ENCODE measurements around the gene SLF2.

Gene SLF2

GRCh38 chr10:100988166-100988565 is 75.4 kb downstream of the SLF2 start:
- H3K27me3 ChIP-seq: no peaks in the 10 kb centered on the region
- peak overlapping the region; percentile 85 to 94 for H3K4me3 ChIP-seq
- no peak for TF ChIP-seq CTCF (IDR thresholded peaks at IDR 0.05)
- no peaks in the 10 kb centered on the region for H3K9me3 ChIP-seq
- H3K36me3 ChIP-seq: peaks cover 0 to 55% (median 30%) of the 10 kb centered on the region in 3 donors
- no peak for DNase-seq
- H3K4me1 ChIP-seq: peaks cover 0 to 36% (median 26%) of the 10 kb centered on the region in 4 donors
- H3K27ac ChIP-seq: peak overlapping the region in 1 of 2 donors; percentile 85
- intact Hi-C loops (cut with DNase I; ENCODE audit: low total_unique reads): loop anchor here (5.0 kb wide), 1 partner anchor 44 kb away; the partner anchor contains the start of genes PDZD7 and SFXN3

DNA sequence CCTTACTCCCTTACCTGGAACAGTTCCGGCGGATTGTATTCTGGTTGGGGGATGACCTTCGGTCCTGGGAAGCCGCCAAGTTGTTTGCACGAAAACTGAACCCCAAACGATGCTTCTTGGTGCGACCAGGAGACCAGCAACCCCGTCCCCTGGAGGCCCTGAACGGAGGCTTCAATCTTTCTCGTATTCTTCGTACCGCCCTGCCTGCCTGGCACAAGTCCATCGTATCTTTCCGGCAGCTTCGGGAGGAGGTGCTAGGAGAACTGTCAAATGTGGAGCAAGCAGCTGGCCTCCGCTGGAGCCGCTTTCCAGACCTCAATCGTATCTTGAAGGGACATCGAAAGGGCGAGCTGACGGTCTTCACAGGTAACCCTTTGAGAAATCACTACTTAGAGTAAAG is 76.3 kb downstream of the SLF2 start:
- TF ChIP-seq CTCF (IDR thresholded peaks at IDR 0.05): no peak
- no peak overlapping the region for H3K27ac ChIP-seq
- intact Hi-C loops (cut with DNase I; ENCODE audit: low total_unique reads): loop anchor here (5.0 kb wide), 1 partner anchor 43 kb away; the partner anchor contains the start of genes PDZD7 and SFXN3
- no peak for DNase-seq
- no peak overlapping the region for H3K4me3 ChIP-seq
- H3K27me3 ChIP-seq: no peaks in the 10 kb centered on the region
- peaks cover 0 to 55% (median 28%) of the 10 kb centered on the region in 3 donors for H3K36me3 ChIP-seq
- peaks cover 0 to 36% (median 26%) of the 10 kb centered on the region in 4 donors for H3K4me1 ChIP-seq
- H3K9me3 ChIP-seq: no peaks in the 10 kb centered on the region

DNA sequence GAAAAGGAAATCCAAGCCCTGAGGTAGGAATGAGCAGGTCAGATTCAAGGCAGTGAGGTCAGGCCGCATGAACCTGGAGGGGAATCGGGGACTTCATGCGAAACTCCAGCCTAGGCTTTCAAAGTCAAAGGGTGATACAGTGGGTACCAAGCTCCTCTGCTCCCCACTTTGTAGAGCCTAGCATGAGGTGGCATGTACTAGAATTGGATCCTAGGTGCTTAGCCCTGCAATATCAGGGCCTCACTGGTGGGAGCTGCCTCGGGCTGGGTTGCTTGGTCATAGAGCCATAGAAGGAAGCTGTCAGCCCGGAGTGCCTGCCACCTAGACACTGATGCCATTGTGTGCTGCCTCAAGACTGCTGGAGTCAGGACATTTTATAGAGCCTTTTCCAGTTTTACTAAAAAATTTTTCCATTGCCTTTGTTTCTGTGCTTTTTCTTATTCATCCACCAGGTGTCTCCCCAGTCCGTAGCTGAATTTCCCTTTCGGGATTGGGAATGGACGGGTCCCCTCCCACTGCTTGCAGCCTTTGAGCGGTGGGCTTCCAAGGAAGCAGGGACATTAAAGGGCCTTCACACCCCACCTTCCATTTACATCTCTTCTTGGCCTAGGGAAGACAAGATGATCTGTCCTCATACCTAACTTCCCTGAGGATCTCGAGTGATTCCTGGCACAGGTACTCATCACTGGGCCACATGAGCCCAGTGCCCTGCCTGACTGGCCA is 81.4 kb downstream of the SLF2 start:
- no peaks in the 10 kb centered on the region for H3K9me3 ChIP-seq
- DNase-seq: no peak
- no peak overlapping the region for H3K4me3 ChIP-seq
- no peak overlapping the region for H3K27ac ChIP-seq
- peaks cover 0 to 22% (median 14%) of the 10 kb centered on the region in 4 donors for H3K4me1 ChIP-seq
- H3K27me3 ChIP-seq: no peaks in the 10 kb centered on the region
- intact Hi-C loops (cut with DNase I; ENCODE audit: low total_unique reads): loop anchor here (2.0 kb wide), 1 partner anchor 21 kb away; no protein-coding TSS in a partner anchor
- peaks cover 0 to 38% (median 28%) of the 10 kb centered on the region in 3 donors for H3K36me3 ChIP-seq
- peak; percentile 73 to 90 for TF ChIP-seq CTCF (IDR thresholded peaks at IDR 0.05)

DNA sequence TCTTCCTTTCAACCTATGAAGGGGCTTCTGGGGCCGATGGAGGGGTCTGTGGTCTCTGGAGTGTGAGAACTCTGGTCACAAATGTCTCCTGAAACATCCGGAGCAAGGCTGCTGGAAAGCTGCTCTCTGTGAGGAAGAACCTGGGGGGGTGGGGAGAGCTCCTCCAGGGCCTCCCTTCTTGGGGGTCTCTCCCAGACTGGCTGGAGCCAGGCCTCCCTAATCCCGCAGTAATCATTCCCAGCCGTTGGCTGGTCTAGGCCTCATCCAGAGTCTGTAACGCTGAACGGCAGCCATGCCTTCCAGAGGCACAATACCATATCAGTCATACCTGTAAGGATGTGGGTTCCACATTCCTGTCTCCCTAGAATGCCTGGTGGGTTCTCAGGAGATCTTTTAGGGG is 82.4 kb downstream of the SLF2 start:
- Histone ChIP-seq H3K4me1 (peaks cover 0 to 15% (median 10%) of the 10 kb centered on the region in 4 donors), H3K36me3 (peaks cover 0 to 31% (median 22%) of the 10 kb centered on the region in 3 donors), H3K27me3 (no peaks in the 10 kb centered on the region), H3K9me3 (no peaks in the 10 kb centered on the region), H3K27ac (peak overlapping the region; percentile 13 to 15), H3K4me3 (no peak overlapping the region)
- no peak for TF ChIP-seq CTCF (IDR thresholded peaks at IDR 0.05)
- DNase-seq: no peak
- intact Hi-C loops (cut with DNase I; ENCODE audit: low total_unique reads): loop anchor here (2.0 kb wide), 1 partner anchor 20 kb away; no protein-coding TSS in a partner anchor

DNA sequence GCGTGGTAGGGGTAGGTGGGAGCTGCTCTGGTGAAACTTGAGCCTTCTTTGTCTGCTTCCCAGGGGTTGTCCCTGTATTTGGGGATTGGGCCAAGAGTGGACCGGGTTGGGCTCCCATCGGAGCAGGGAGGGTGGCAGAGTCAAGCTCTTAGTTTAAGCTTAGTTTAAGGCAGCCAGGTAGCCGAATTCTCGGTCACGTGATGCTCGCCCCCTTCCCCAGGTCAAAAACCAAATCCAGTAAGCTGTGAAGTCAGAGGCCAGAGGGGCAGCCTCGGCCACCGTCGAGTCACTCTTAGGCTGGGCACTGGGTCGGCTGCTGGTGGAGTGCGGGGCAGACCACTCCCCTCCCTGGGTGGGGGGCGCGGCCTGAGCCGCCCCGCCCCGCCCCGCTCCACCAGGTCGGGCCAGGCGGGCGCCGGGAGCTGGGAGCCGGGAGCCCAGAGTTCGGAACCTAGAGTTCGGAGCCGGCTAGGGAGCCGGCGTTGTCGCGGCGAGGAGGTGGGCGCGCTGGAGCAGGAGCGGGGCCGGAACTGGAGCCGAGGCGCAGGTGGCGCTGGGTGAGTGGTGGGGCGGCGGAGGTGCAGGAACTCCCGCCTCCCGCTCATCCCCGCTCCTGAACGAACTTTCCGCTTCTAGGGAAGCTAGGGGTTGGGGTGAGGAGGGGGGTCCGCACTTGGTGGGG is 84.1 kb downstream of the SLF2 start:
- Histone ChIP-seq H3K27me3 (no peaks in the 10 kb centered on the region), H3K27ac (peak overlapping the region; percentile 99 to 100), H3K4me3 (peak overlapping the region; percentile 73 to 79), H3K36me3 (peaks cover 0 to 16% (median 7%) of the 10 kb centered on the region in 3 donors), H3K4me1 (peaks cover 0 to 30% (median 23%) of the 10 kb centered on the region in 4 donors), H3K9me3 (no peaks in the 10 kb centered on the region)
- no peak for TF ChIP-seq CTCF (IDR thresholded peaks at IDR 0.05)
- DNase-seq: no peak
- intact Hi-C loops (cut with DNase I; ENCODE audit: low total_unique reads): no loop called here

Measured in tibial artery (tissue), 4 donors.